ENCODE measurements around the gene CCNA2. TPM values are rescaled to one million over a fixed set of nuclear protein-coding genes. Genes with fewer than 3 reads are reported as not detected.

The CCNA2 gene
- total and polyA plus RNA-seq, 2 experiments from 2014 or later, result 33.1 to 45.3 TPM

DNA sequence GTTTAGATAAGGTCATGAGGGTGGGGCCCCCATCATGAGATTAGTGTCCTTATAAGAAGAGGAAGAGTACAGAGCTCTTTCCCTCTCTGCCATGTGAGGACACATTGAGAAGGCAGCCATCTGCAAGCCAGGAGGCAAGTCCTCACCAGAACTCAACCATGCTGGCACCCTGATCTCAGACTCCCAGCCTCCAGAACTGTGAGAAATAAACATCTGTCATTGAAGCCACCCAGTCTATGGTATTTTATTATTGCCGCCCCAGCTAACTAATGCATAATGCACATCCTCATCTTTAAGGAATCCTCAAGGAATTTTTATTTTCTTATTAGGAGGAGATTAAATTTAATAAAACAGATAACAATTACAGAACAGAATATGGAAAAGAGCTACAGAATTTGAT lies 39.3 kb downstream of the CCNA2 start:
- peaks cover 54% of the 10 kb centered on the region for H3F3A ChIP-seq (ENCODE audit: insufficient read depth)
- no peak overlapping the region for H2AFZ ChIP-seq
- 41 to 64% methylated on average over 1 of the region's 1 CpG for WGBS, 2 experiments (ENCODE audit: low coverage in 1 of 2, low lambda C conversion rate in 2 of 2, missing lambda C conversion rate in 2 of 2)
- in situ Hi-C loops (cut with MboI), result no loop called here
- peaks cover 61% of the 10 kb centered on the region for H3K4me1 ChIP-seq (ENCODE audit: insufficient read depth)
- H3K36me3 ChIP-seq (ENCODE audit: low read depth), result no peaks in the 10 kb centered on the region
- peak overlapping the region; percentile 98 for H3K27ac ChIP-seq
- H3K4me2 ChIP-seq (ENCODE audit: unreplicated experiment), result peak overlapping the region; percentile 11
- 0 out of 2 replicates have a peak overlapping the region, but pooled peaks have one; percentile 13 for H3K4me3 ChIP-seq
- no peaks in the 10 kb centered on the region for H3K27me3 ChIP-seq (replicated peaks; ENCODE audit: insufficient read depth)
- TF ChIP-seq EZH2 (IDR thresholded peaks at IDR 0.05; ENCODE audit: insufficient read depth, poor library complexity, severe bottlenecking) (no peak), EZH2phosphoT487 (IDR thresholded peaks at IDR 0.05; ENCODE audit: insufficient read depth, low read depth) (no peak)
- no peaks in the 10 kb centered on the region for H3K79me2 ChIP-seq (ENCODE audit: insufficient read depth)
- peak overlapping the region; percentile 64 for H3K9ac ChIP-seq
- H3K9me2 ChIP-seq (ENCODE audit: insufficient read depth), result no peaks in the 10 kb centered on the region
- DNase-seq, result peak; percentile 63
- no peaks in the 10 kb centered on the region for H4K20me1 ChIP-seq (ENCODE audit: insufficient read depth)
- no peaks in the 10 kb centered on the region for H3K9me3 ChIP-seq (ENCODE audit: low read depth)

DNA sequence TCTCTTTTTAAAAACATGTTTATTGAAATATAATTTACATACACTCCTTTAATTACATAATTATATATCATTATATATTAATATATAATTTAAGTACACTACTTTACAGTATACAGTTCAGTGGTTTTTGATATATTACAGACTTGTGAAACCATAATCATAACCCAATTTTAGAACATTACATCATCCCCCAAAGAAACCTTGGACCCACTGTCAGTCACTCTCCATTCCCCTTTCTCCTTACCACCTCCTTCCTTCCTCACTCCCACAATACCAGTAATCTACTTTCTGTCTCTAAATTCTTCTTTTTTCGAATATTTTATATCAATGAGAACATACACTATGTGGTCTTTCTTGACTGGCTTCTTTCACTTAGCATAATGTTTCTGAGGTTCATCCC lies 40.5 kb downstream of the CCNA2 start:
- no peaks in the 10 kb centered on the region for H3K27me3 ChIP-seq (replicated peaks; ENCODE audit: insufficient read depth)
- no peak overlapping the region for H2AFZ ChIP-seq
- no peak overlapping the region for H3K4me3 ChIP-seq
- H3K9me2 ChIP-seq (ENCODE audit: insufficient read depth), result no peaks in the 10 kb centered on the region
- WGBS, 2 experiments (ENCODE audit: low coverage in 1 of 2, low lambda C conversion rate in 2 of 2, missing lambda C conversion rate in 2 of 2), result 53 to 63% methylated on average over 1 of the region's 1 CpG
- H3K27ac ChIP-seq, result no peak overlapping the region
- in situ Hi-C loops (cut with MboI), result no loop called here
- no peaks in the 10 kb centered on the region for H4K20me1 ChIP-seq (ENCODE audit: insufficient read depth)
- H3K4me1 ChIP-seq (ENCODE audit: insufficient read depth), result peaks cover 61% of the 10 kb centered on the region
- H3K79me2 ChIP-seq (ENCODE audit: insufficient read depth), result no peaks in the 10 kb centered on the region
- no peak overlapping the region for H3K9ac ChIP-seq
- H3K4me2 ChIP-seq (ENCODE audit: unreplicated experiment), result no peak overlapping the region
- no peaks in the 10 kb centered on the region for H3K36me3 ChIP-seq (ENCODE audit: low read depth)
- H3F3A ChIP-seq (ENCODE audit: insufficient read depth), result peaks cover 42% of the 10 kb centered on the region
- no peak for TF ChIP-seq EZH2 (IDR thresholded peaks at IDR 0.05; ENCODE audit: insufficient read depth, poor library complexity, severe bottlenecking)
- no peak for TF ChIP-seq EZH2phosphoT487 (IDR thresholded peaks at IDR 0.05; ENCODE audit: insufficient read depth, low read depth)
- no peaks in the 10 kb centered on the region for H3K9me3 ChIP-seq (ENCODE audit: low read depth)
- DNase-seq, result no peak

DNA sequence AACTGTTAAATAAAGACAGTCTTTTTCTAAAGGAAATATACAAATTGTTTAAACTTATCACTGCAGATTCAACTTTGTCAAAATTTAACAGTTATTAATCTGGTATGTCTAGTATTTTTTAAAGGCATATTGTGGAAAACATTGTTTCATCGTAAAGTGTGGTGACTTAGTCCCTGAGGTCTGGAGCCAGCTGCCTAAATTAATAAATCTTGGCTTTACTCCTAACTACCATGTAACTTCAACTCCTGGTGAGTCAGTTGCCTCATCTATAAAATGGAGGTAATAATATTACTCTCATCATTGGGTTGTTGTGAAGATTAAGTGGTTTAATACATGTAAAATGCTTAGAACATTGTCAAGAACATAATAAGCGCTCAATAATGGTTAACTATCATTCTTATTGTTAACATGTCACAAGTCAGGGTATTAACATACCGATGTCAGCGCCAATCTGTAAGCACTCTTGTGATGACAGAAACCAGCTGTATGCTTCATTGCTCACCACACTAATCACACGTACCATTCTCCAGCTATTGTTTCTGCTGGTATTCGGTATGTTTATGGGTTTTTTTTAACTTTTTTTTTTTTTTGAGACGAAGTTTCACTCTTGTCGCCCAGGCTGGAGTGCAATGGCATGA lies 44.6 kb downstream of the CCNA2 start:
- no peak overlapping the region for H3K4me3 ChIP-seq
- H3K27me3 ChIP-seq (replicated peaks; ENCODE audit: insufficient read depth), result no peaks in the 10 kb centered on the region
- no peak overlapping the region for H2AFZ ChIP-seq
- H3K9ac ChIP-seq, result no peak overlapping the region
- WGBS, 2 experiments (ENCODE audit: low coverage in 1 of 2, low lambda C conversion rate in 2 of 2, missing lambda C conversion rate in 2 of 2), result 46 to 50% methylated on average over 8 of the region's 8 CpGs
- TF ChIP-seq EZH2 (IDR thresholded peaks at IDR 0.05; ENCODE audit: insufficient read depth, poor library complexity, severe bottlenecking) (no peak), EZH2phosphoT487 (IDR thresholded peaks at IDR 0.05; ENCODE audit: insufficient read depth, low read depth) (no peak)
- peaks cover 36% of the 10 kb centered on the region for H3K4me1 ChIP-seq (ENCODE audit: insufficient read depth)
- no peaks in the 10 kb centered on the region for H4K20me1 ChIP-seq (ENCODE audit: insufficient read depth)
- DNase-seq, result peak; percentile 29
- no peak overlapping the region for H3K27ac ChIP-seq
- no peaks in the 10 kb centered on the region for H3K9me2 ChIP-seq (ENCODE audit: insufficient read depth)
- peaks cover 15% of the 10 kb centered on the region for H3F3A ChIP-seq (ENCODE audit: insufficient read depth)
- H3K4me2 ChIP-seq (ENCODE audit: unreplicated experiment), result no peak overlapping the region
- H3K79me2 ChIP-seq (ENCODE audit: insufficient read depth), result no peaks in the 10 kb centered on the region
- H3K9me3 ChIP-seq (ENCODE audit: low read depth), result no peaks in the 10 kb centered on the region
- in situ Hi-C loops (cut with MboI), result no loop called here
- no peaks in the 10 kb centered on the region for H3K36me3 ChIP-seq (ENCODE audit: low read depth)

DNA sequence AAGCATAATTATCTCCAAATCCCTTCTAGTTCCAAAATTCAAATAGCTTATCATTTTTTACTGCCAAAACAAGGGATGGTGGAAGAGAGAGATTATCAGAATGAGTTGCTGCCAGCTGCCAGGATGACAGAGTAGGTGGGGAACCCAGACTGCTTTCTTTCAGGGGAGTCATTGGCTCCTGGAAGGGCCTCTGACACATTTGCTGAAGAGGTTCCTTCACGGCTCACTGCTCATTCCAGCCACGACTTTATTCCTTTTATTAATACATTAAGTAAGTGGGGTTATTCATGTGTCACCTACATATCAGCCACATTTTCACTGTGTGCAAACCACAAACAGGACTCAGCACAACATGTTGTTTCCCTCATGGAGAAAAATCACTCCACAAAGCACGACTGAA lies 46.1 kb downstream of the CCNA2 start:
- H3K9me3 ChIP-seq (ENCODE audit: low read depth), result no peaks in the 10 kb centered on the region
- H2AFZ ChIP-seq, result peak overlapping the region; percentile 69
- no peaks in the 10 kb centered on the region for H3K9me2 ChIP-seq (ENCODE audit: insufficient read depth)
- H3K27ac ChIP-seq, result no peak overlapping the region
- H3K27me3 ChIP-seq (replicated peaks; ENCODE audit: insufficient read depth), result no peaks in the 10 kb centered on the region
- TF ChIP-seq EZH2phosphoT487 (IDR thresholded peaks at IDR 0.05; ENCODE audit: insufficient read depth, low read depth) (no peak), EZH2 (IDR thresholded peaks at IDR 0.05; ENCODE audit: insufficient read depth, poor library complexity, severe bottlenecking) (no peak)
- peaks cover 7% of the 10 kb centered on the region; the same call in 1 of the 2 replicates for H3F3A ChIP-seq (ENCODE audit: insufficient read depth)
- H3K79me2 ChIP-seq (ENCODE audit: insufficient read depth), result no peaks in the 10 kb centered on the region
- DNase-seq, result peak; percentile 49
- no peaks in the 10 kb centered on the region for H4K20me1 ChIP-seq (ENCODE audit: insufficient read depth)
- H3K9ac ChIP-seq, result no peak overlapping the region
- in situ Hi-C loops (cut with MboI), result no loop called here
- no peaks in the 10 kb centered on the region for H3K36me3 ChIP-seq (ENCODE audit: low read depth)
- H3K4me2 ChIP-seq (ENCODE audit: unreplicated experiment), result no peak overlapping the region
- H3K4me1 ChIP-seq (ENCODE audit: insufficient read depth), result peaks cover 28% of the 10 kb centered on the region
- no peak overlapping the region for H3K4me3 ChIP-seq
- WGBS, 2 experiments (ENCODE audit: low coverage in 1 of 2, low lambda C conversion rate in 2 of 2, missing lambda C conversion rate in 2 of 2), result 22 to 32% methylated on average over 3 of the region's 3 CpGs
